Neutrophil (primary cell): ENCODE results near the gene TCERG1L.
"Not testable (repeated sequence)": the region's sequence is repeated elsewhere in the genome, so short reads cannot be mapped to it uniquely, and the experiment has no call there.

Experiments
- H3K27ac ChIP-seq: fragments of 200-600 bp; sonication (generic); 2 replicates; pipeline ENCODE4 v1.5.1; 2016; ENCODE audit warnings: mild to moderate bottlenecking, moderate library complexity
- H3K27me3 ChIP-seq: fragments of 200-600 bp; sonication (generic); 2 replicates; pipeline ENCODE4 v1.6.0; 2016; ENCODE audit warnings: mild to moderate bottlenecking
- H3K36me3 ChIP-seq: fragments of 200-600 bp; sonication (generic); 2 replicates; pipeline ENCODE4 v1.5.1; 2017
- H3K4me1 ChIP-seq, 2 experiments: fragments of 200-600 bp in 1 of 2; sonication (generic) in 1 of 2; 1 replicate in 1 of 2; 2 replicates in 1 of 2; pipeline versions ENCODE4 v1.5.1 to v1.6.1; 2013 to 2016; ENCODE audit warnings: low read depth in 1 of 2, low read length in 1 of 2, mild to moderate bottlenecking in 1 of 2, moderate library complexity in 1 of 2; ENCODE audit not compliant: control insufficient read depth in 1 of 2, insufficient read depth in 1 of 2
- H3K4me3 ChIP-seq, 2 experiments: fragments of 200-600 bp in 1 of 2; sonication (generic) in 1 of 2; 1 replicate in 1 of 2; 2 replicates in 1 of 2; pipeline ENCODE4 v1.5.1; 2013 to 2016; ENCODE audit warnings: low read depth in 1 of 2, low read length in 1 of 2, mild to moderate bottlenecking in 1 of 2, moderate library complexity in 1 of 2
- H3K9me3 ChIP-seq: fragments of 200-600 bp; sonication (generic); 2 replicates; pipeline ENCODE4 v1.5.1; 2016
- TF ChIP-seq, protein P1 (sequence below): fragments of 200-600 bp; sonication (generic); IDR thresholded peaks from 2 replicates; pipeline ENCODE4 v1.5.1; 2016; ENCODE audit warnings: antibody characterized with exemption

Gene TCERG1L

DNA sequence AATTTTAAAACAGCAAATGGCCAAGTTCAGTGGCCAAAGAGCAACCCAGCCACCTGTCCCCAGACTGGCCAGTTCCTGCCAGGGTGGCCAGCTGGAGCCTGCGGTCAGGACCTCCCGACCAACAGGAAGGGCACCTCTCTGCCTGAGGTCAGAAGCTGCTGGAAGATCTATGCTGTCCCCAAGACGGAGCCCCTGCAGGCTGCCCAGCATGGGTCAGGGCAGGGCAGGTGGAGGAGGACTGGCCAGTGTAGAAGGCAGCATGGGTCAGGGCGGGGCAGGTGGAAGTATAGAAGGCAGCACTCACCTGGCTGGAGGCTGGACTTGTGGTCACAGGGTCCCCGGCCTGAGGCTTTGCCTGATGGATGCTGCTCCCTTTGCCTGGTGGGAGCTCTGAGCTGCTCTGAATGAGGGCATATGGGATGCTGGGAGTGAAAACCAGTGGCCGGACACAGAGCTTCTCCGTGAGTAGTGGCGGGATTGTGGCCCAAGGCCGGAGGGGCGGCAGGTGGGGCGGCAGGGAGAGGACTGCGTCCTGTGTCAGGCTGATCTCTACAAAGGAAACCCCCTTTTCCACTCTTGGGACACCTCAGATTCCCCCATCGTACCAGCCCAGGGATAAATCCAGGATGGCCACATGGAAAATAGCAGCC lies 229.2 kb downstream of the TCERG1L start:
- Histone ChIP-seq H3K4me1 (no peaks in the 10 kb centered on the region), H3K27ac (no peak overlapping the region), H3K9me3 (no peaks in the 10 kb centered on the region), H3K4me3 (no peak overlapping the region), H3K27me3 (no peaks in the 10 kb centered on the region), H3K36me3 (no peaks in the 10 kb centered on the region)
- TF ChIP-seq, protein P1, sequence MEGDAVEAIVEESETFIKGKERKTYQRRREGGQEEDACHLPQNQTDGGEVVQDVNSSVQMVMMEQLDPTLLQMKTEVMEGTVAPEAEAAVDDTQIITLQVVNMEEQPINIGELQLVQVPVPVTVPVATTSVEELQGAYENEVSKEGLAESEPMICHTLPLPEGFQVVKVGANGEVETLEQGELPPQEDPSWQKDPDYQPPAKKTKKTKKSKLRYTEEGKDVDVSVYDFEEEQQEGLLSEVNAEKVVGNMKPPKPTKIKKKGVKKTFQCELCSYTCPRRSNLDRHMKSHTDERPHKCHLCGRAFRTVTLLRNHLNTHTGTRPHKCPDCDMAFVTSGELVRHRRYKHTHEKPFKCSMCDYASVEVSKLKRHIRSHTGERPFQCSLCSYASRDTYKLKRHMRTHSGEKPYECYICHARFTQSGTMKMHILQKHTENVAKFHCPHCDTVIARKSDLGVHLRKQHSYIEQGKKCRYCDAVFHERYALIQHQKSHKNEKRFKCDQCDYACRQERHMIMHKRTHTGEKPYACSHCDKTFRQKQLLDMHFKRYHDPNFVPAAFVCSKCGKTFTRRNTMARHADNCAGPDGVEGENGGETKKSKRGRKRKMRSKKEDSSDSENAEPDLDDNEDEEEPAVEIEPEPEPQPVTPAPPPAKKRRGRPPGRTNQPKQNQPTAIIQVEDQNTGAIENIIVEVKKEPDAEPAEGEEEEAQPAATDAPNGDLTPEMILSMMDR = no peak

DNA sequence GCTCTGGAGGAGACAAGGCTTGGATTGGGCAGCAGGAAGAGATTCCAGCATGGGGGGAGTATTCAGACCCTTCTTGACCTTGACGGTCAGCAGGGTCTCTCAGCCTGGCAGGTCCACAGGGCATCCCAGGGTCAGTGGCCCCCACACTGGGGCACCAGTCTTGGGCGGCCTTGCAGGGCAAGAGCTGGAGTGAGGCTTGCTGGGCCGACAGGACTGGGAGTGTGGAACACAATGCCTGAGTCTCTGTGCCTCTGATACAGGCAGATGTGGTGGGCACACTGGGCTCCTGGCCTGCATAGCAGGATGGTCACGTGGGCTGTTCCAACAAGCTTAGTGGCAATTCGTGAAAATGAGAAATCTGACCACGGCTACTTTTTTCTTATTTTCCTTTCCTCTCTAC lies 229.7 kb downstream of the TCERG1L start:
- no peak overlapping the region for H3K27ac ChIP-seq
- H3K36me3 ChIP-seq = no peaks in the 10 kb centered on the region
- no peaks in the 10 kb centered on the region for H3K9me3 ChIP-seq
- no peak overlapping the region for H3K4me3 ChIP-seq
- TF ChIP-seq, protein P1 = no peak
- H3K4me1 ChIP-seq = no peaks in the 10 kb centered on the region
- no peaks in the 10 kb centered on the region for H3K27me3 ChIP-seq

DNA sequence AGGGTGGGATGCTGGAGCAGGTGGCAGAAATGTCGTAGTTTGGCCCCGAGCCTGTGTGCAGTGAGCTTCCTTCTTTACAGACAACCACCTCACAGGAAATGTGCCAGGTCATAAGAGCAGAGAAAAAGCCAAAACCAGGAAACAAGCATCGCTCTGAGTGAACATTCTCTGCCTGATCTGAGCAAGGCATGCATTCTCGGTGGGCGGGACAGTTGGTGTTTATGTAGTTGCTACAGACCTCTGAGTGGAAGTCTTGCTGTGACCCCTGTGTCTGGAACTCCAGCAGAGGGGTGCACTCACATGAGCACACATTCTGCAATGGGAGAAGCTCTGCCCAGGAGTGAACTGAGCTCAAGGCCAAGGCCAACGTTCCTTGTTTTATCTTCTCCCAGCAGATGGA lies 230.1 kb downstream of the TCERG1L start:
- Histone ChIP-seq H3K36me3 (no peaks in the 10 kb centered on the region), H3K4me3 (no peak overlapping the region), H3K27me3 (no peaks in the 10 kb centered on the region), H3K27ac (no peak overlapping the region), H3K9me3 (no peaks in the 10 kb centered on the region), H3K4me1 (no peaks in the 10 kb centered on the region)
- TF ChIP-seq, protein P1 = no peak

DNA sequence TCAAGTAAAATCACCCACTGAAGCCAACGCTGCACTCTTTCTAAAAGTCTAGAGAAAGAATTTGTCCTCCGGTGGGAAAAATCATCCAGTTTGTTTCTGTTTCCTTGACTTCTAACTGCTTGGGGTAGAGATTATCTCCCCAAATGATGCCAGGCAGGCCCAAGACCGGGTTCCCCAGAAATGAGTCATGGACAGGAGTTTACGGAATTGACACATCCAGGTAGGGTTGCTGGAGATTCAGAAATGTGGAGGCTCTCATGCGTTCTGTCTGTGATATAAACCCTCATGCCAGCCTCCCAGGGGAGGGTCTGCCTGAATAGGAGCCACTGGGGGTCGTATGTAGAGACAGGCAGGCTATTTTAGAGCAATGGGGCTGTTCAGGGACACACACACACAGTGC lies 230.9 kb downstream of the TCERG1L start:
- Histone ChIP-seq H3K9me3 (no peaks in the 10 kb centered on the region), H3K27ac (no peak overlapping the region), H3K27me3 (no peaks in the 10 kb centered on the region), H3K4me3 (no peak overlapping the region), H3K36me3 (no peaks in the 10 kb centered on the region), H3K4me1 (no peaks in the 10 kb centered on the region)
- TF ChIP-seq, protein P1 = no peak

DNA sequence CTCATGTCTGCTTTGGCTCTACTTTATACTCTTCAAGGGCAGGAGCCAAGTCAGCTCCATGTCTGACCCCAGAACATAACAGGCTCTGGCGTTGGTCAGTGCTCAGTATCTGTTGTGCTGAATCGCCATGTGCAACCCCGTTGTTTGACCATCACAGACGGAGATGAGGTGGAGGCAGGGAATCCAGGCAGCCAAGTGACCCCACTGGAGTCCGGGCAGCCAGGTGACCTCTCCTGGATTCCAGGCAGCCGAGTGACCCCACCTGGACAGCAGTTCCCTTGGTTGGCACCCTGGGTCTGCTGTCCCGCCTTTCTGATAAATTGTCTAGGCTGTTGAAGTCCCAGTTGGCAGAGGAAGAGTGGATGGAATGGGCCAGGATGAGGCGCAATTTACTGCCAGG lies 232.2 kb downstream of the TCERG1L start:
- H3K9me3 ChIP-seq = no peaks in the 10 kb centered on the region
- H3K4me1 ChIP-seq = no peaks in the 10 kb centered on the region

DNA sequence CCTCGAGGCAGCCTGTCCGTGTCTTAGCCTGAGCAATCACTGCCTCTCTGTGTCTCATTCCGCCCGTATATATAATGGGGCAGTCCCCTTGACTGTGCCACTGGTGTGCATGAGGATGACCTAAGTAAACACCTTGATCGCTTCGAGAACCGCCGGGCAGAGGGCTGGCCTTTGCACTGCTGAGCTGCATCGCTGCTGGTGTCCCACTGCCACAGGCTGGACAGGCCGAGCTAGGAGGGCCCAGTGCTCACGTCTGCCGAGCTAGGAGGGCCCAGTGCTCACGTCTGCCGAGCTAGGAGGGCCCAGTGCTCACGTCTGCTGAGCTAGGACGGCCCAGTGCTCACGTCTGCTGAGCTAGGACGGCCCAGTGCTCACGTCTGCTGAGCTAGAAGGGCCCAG lies 232.6 kb downstream of the TCERG1L start:
- H3K36me3 ChIP-seq, H3K27me3 ChIP-seq, H3K4me1 ChIP-seq, H3K27ac ChIP-seq, H3K9me3 ChIP-seq, H3K4me3 ChIP-seq: not testable (repeated sequence)

More for the DNA sequence above, 232.2 kb downstream of the TCERG1L start:
- Histone ChIP-seq H3K27me3 (no peaks in the 10 kb centered on the region), H3K27ac (no peak overlapping the region), H3K36me3 (no peaks in the 10 kb centered on the region), H3K4me3 (no peak overlapping the region)
- TF ChIP-seq, protein P1 = no peak
